GM23248 (cell line): Measurements from ENCODE around the gene SRPK2. TPM values are rescaled to one million over a fixed set of nuclear protein-coding genes. Genes with fewer than 3 reads are reported as not detected.
A peak's percentile ranks its signal among the peaks of the same experiment; 100 is the strongest.

Source experiments
- DNase-seq: peaks from one replicate; pipeline ENCODE4 v3.0.0-alpha.2; 2015
- H2AFZ ChIP-seq: fragments of 200-600 bp; sonication (generic); 2 replicates; pipeline ENCODE4 v1.6.1; 2016; ENCODE audit warnings: antibody characterized with exemption
- H3F3A ChIP-seq: fragments of 200-600 bp; sonication (generic); 2 replicates; pipeline ENCODE4 v1.6.1; 2016; ENCODE audit warnings: mild to moderate bottlenecking, antibody characterized with exemption, mixed run types; ENCODE audit not compliant: insufficient read depth
- H3K27ac ChIP-seq: fragments of 200-600 bp; sonication (generic); 2 replicates; pipeline ENCODE4 v1.5.1; 2016; ENCODE audit warnings: mild to moderate bottlenecking
- H3K27me3 ChIP-seq: fragments of 200-600 bp; sonication (generic); replicated peaks from 2 replicates; pipeline ENCODE4 v1.6.1; 2016; ENCODE audit warnings: mild to moderate bottlenecking; ENCODE audit not compliant: insufficient read depth
- H3K36me3 ChIP-seq: fragments of 200-600 bp; sonication (generic); 2 replicates; pipeline ENCODE4 v1.6.1; 2016; ENCODE audit warnings: low read depth, mild to moderate bottlenecking
- H3K4me1 ChIP-seq: fragments of 200-600 bp; sonication (generic); 2 replicates; pipeline ENCODE4 v1.6.1; 2016; ENCODE audit warnings: mild to moderate bottlenecking; ENCODE audit not compliant: insufficient read depth
- H3K4me2 ChIP-seq: fragments of 200-600 bp; sonication (generic); one replicate; pipeline ENCODE4 v1.6.1; 2016; ENCODE audit warnings: mild to moderate bottlenecking; ENCODE audit not compliant: unreplicated experiment
- H3K4me3 ChIP-seq: fragments of 200-600 bp; sonication (generic); 2 replicates; pipeline ENCODE4 v1.5.1; 2016; ENCODE audit warnings: mild to moderate bottlenecking
- H3K79me2 ChIP-seq: fragments of 200-600 bp; sonication (generic); 2 replicates; pipeline ENCODE4 v1.6.1; 2016; ENCODE audit warnings: mild to moderate bottlenecking; ENCODE audit not compliant: insufficient read depth
- H3K9ac ChIP-seq: fragments of 200-600 bp; sonication (generic); 2 replicates; pipeline ENCODE4 v1.6.1; 2016; ENCODE audit warnings: mild to moderate bottlenecking
- H3K9me2 ChIP-seq: fragments of 200-600 bp; sonication (generic); 2 replicates; pipeline ENCODE4 v1.6.1; 2016; ENCODE audit warnings: mixed run types, mild to moderate bottlenecking, moderate library complexity; ENCODE audit not compliant: insufficient read depth
- H3K9me3 ChIP-seq: fragments of 200-600 bp; sonication (generic); one replicate; pipeline ENCODE4 v1.6.1; 2017; ENCODE audit warnings: low read depth
- H4K20me1 ChIP-seq: fragments of 200-600 bp; sonication (generic); 2 replicates; pipeline ENCODE4 v1.6.0; 2016; ENCODE audit not compliant: insufficient read depth
- EZH2 ChIP-seq: fragments of 200-600 bp; sonication (generic); IDR thresholded peaks from 2 replicates; pipeline ENCODE4 v1.6.1; 2018; ENCODE audit warnings: antibody characterized with exemption, mild to moderate bottlenecking; ENCODE audit not compliant: insufficient read depth, poor library complexity, severe bottlenecking
- EZH2phosphoT487 ChIP-seq: fragments of 200-600 bp; sonication (generic); IDR thresholded peaks from 2 replicates; pipeline ENCODE4 v1.6.1; 2018; ENCODE audit warnings: antibody characterized with exemption, moderate library complexity, mild to moderate bottlenecking, low read depth; ENCODE audit not compliant: insufficient read depth
- WGBS, 2 experiments: methylation state at CpG; one replicate each; pipeline ENCODE4 v1.1.6; 2015 to 2017; ENCODE audit warnings: low lambda C conversion rate in 2 of 2, low coverage in 1 of 2; ENCODE audit errors: missing lambda C conversion rate in 2 of 2; 5-methylcytosine and 5-hydroxymethylcytosine counted together
- in situ Hi-C: fragments of 300-500 bp; cut with MboI; formaldehyde crosslinking; loops from 2 replicates; pipeline ENCODE4 v1.15.0; 2020
- polyA plus RNA-seq: library from polyadenylated mRNA; unstranded; fragments of >200 nt; fragmentation: Nextera tagmentation; extraction: Ambion mirVana; gene quantifications from 2 replicates; pipeline ENCODE4 v1.2.1, GENCODE V29; 2016
- total RNA-seq: library from RNA; depleted of rRNA; stranded (reverse); fragments of >200 nt; shearing (Covaris generic); gene quantifications from 2 replicates; pipeline ENCODE4 v1.2.3, GENCODE V29; 2014

SRPK2 gene
- total and polyA plus RNA-seq, 2 experiments from 2014 or later: 53.1 to 85.2 TPM

- Histone ChIP-seq H3K9me3 (no peaks in the 10 kb centered on the region), H3K4me3 (no peak overlapping the region), H3K9ac (no peak overlapping the region), H3K36me3 (peaks cover 6% of the 10 kb centered on the region; the same call in 1 of the 2 replicates), H2AFZ (no peak overlapping the region), H3K4me2 (no peak overlapping the region), H3F3A (peaks cover 11% of the 10 kb centered on the region), H3K4me1 (peaks cover 19% of the 10 kb centered on the region), H3K27me3 (no peaks in the 10 kb centered on the region), H3K27ac (no peak overlapping the region), H4K20me1 (peaks cover 12% of the 10 kb centered on the region; the same call in 1 of the 2 replicates), H3K79me2 (peaks cover 52% of the 10 kb centered on the region), H3K9me2 (no peaks in the 10 kb centered on the region; the same call in 1 of the 2 replicates)
- TF ChIP-seq EZH2phosphoT487 (no peak), EZH2 (no peak)
- WGBS, 2 experiments: 98 to 100% methylated on average over 2 of the region's 2 CpGs
- in situ Hi-C loops: no loop called here
- DNase-seq: no peak
Observed at GRCh38 chr7:105191331-105191730, 197.4 kb downstream of the SRPK2 start.

- no peak overlapping the region for H3K4me2 ChIP-seq
- H3K9ac ChIP-seq: no peak overlapping the region
- H3K9me2 ChIP-seq: no peaks in the 10 kb centered on the region; the same call in 1 of the 2 replicates
- peaks cover 23% of the 10 kb centered on the region for H3K4me1 ChIP-seq
- peaks cover 41% of the 10 kb centered on the region for H3K79me2 ChIP-seq
- 0 out of 2 replicates have a peak, but pooled peaks cover 7% of the 10 kb centered on the region for H4K20me1 ChIP-seq
- H3F3A ChIP-seq: peaks cover 11% of the 10 kb centered on the region
- in situ Hi-C loops: no loop called here
- no peak overlapping the region for H2AFZ ChIP-seq
- TF ChIP-seq EZH2: no peak
- no peak for TF ChIP-seq EZH2phosphoT487
- H3K4me3 ChIP-seq: no peak overlapping the region
- H3K9me3 ChIP-seq: no peaks in the 10 kb centered on the region
- H3K36me3 ChIP-seq: peaks cover 6% of the 10 kb centered on the region; the same call in 1 of the 2 replicates
- no peak overlapping the region for H3K27ac ChIP-seq
- 93 to 95% methylated on average over 8 of the region's 8 CpGs for WGBS, 2 experiments
- DNase-seq: no peak
- no peaks in the 10 kb centered on the region for H3K27me3 ChIP-seq
Observed at GRCh38 chr7:105189859-105190492, 198.7 kb downstream of the SRPK2 start.

GRCh38 chr7:105188201-105188600 is 200.5 kb downstream of the SRPK2 start:
- H3K79me2 ChIP-seq: peaks cover 43% of the 10 kb centered on the region
- no peak overlapping the region for H3K4me3 ChIP-seq
- TF ChIP-seq EZH2phosphoT487: no peak
- no peak for TF ChIP-seq EZH2
- H3F3A ChIP-seq: peaks cover 11% of the 10 kb centered on the region
- in situ Hi-C loops: no loop called here
- H3K4me1 ChIP-seq: peaks cover 23% of the 10 kb centered on the region
- H3K36me3 ChIP-seq: peaks cover 2% of the 10 kb centered on the region; the same call in 1 of the 2 replicates
- H3K9ac ChIP-seq: no peak overlapping the region
- no peaks in the 10 kb centered on the region for H3K9me3 ChIP-seq
- no peaks in the 10 kb centered on the region; the same call in 1 of the 2 replicates for H3K9me2 ChIP-seq
- DNase-seq: peak; percentile 46
- H3K4me2 ChIP-seq: peak overlapping the region; percentile 3
- H3K27me3 ChIP-seq: no peaks in the 10 kb centered on the region
- H4K20me1 ChIP-seq: peaks cover 7% of the 10 kb centered on the region; the same call in 1 of the 2 replicates
- H3K27ac ChIP-seq: peak overlapping the region; percentile 30; the same call in 1 of the 2 replicates
- no peak overlapping the region for H2AFZ ChIP-seq

- in situ Hi-C loops: no loop called here
- Histone ChIP-seq H3K27ac (0 out of 2 replicates have a peak overlapping the region, but pooled peaks have one; percentile 30), H3K4me2 (no peak overlapping the region), H3F3A (peaks cover 11% of the 10 kb centered on the region), H4K20me1 (peaks cover 6% of the 10 kb centered on the region; the same call in 1 of the 2 replicates), H3K9ac (no peak overlapping the region), H3K4me1 (peaks cover 23% of the 10 kb centered on the region), H2AFZ (no peak overlapping the region), H3K36me3 (no peaks in the 10 kb centered on the region), H3K79me2 (peaks cover 49% of the 10 kb centered on the region), H3K9me2 (no peaks in the 10 kb centered on the region), H3K4me3 (no peak overlapping the region), H3K9me3 (no peaks in the 10 kb centered on the region), H3K27me3 (no peaks in the 10 kb centered on the region)
- WGBS, 2 experiments: 86% methylated on average over 4 of the region's 4 CpGs
- DNase-seq: no peak
- TF ChIP-seq EZH2: no peak
Observed at GRCh38 chr7:105187302-105188169, 201.2 kb downstream of the SRPK2 start.
